H1 (cell line): ENCODE data around the gene ARID5B. TPM values are rescaled to one million over a fixed set of nuclear protein-coding genes. Genes with fewer than 3 reads are reported as not detected.

Experiments
- CTCF ChIA-PET: fragments of 300-600 bp; sonication (Branson Sonifier 250); formaldehyde crosslinking; loops from one replicate; lab custom pipeline; 2021; ENCODE audit not compliant: partially characterized antibody; lab: Charles Lee
- POLR2A ChIA-PET: fragments of 300-600 bp; sonication (Branson Sonifier 250); formaldehyde crosslinking; loops from one replicate; lab custom pipeline; 2021; ENCODE audit warnings: inconsistent platforms; ENCODE audit not compliant: partially characterized antibody; lab: Charles Lee
- DNase-seq, 2 experiments: peaks; one replicate each; pipeline versions ENCODE4 v3.0.0 to v3.0.0-alpha.2; 2010 to 2022; ENCODE audit warnings: low spot score in 2 of 2, low read depth in 1 of 2, mixed read lengths in 1 of 2
- FAIRE-seq: peaks from 2 replicates; lab custom pipeline; 2011; peaks lifted over from hg19 to GRCh38; lab: Jason Lieb, UNC
- H2AFZ ChIP-seq: 2 replicates; pipeline ENCODE4 v1.8.1; 2012; ENCODE audit warnings: low read length, inconsistent platforms
- H2AK5ac ChIP-seq: 2 replicates; pipeline ENCODE4 v1.6.1; 2013; ENCODE audit warnings: low read depth, low read length
- H2BK120ac ChIP-seq: replicated peaks from 2 replicates; pipeline ENCODE3; 2013; ENCODE audit warnings: low read depth, low read length, inconsistent platforms
- H2BK12ac ChIP-seq: 2 replicates; pipeline ENCODE4 v1.6.1; 2013; ENCODE audit warnings: low read depth, low read length
- H2BK15ac ChIP-seq: 2 replicates; pipeline ENCODE4 v1.6.1; 2013; ENCODE audit warnings: low read length
- H2BK20ac ChIP-seq: 2 replicates; pipeline ENCODE4 v1.6.1; 2013; ENCODE audit warnings: low read length
- H2BK5ac ChIP-seq: 2 replicates; pipeline ENCODE4 v1.6.1; 2013; ENCODE audit warnings: low read depth, low read length
- H3K14ac ChIP-seq: 2 replicates; pipeline ENCODE4 v1.6.1; 2013; ENCODE audit warnings: inconsistent platforms; ENCODE audit not compliant: insufficient read length
- H3K18ac ChIP-seq: 2 replicates; pipeline ENCODE4 v1.6.1; 2013; ENCODE audit warnings: low read length; ENCODE audit errors: extremely low read depth
- H3K23ac ChIP-seq: 2 replicates; pipeline ENCODE4 v1.6.1; 2013; ENCODE audit warnings: inconsistent platforms; ENCODE audit not compliant: insufficient read length
- H3K23me2 ChIP-seq: 2 replicates; pipeline ENCODE4 v1.6.1; 2013; ENCODE audit warnings: low read depth, low read length
- H3K27ac ChIP-seq: 2 replicates; pipeline ENCODE4 v1.6.1; 2011; ENCODE audit warnings: low read depth, low read length, inconsistent platforms
- H3K27me3 ChIP-seq, 4 experiments: replicated peaks in 1 of 4; 1 replicate in 1 of 4; 2 replicates in 3 of 4; pipeline versions ENCODE4 v1.6.1 to v1.8.1; 2011 to 2013; ENCODE audit warnings: low read length in 3 of 4, mild to moderate bottlenecking in 3 of 4, inconsistent platforms in 2 of 4, mixed read lengths in 2 of 4, moderate library complexity in 1 of 4; ENCODE audit not compliant: control insufficient read depth in 3 of 4, insufficient read depth in 3 of 4; ENCODE audit errors: extremely low read depth in 1 of 4
- H3K36me3 ChIP-seq, 4 experiments: 2 replicates each; pipeline versions ENCODE4 v1.6.1 to v1.8.1; 2011 to 2013; ENCODE audit warnings: mild to moderate bottlenecking in 4 of 4, low read length in 3 of 4, moderate library complexity in 2 of 4, control low read depth in 1 of 4, inconsistent platforms in 1 of 4; ENCODE audit not compliant: insufficient read depth in 4 of 4, control insufficient read depth in 2 of 4
- H3K4ac ChIP-seq: replicated peaks from 2 replicates; pipeline ENCODE3; 2013; ENCODE audit warnings: low read length, low read depth, mixed read lengths, inconsistent platforms; ENCODE audit not compliant: insufficient read length
- H3K4me1 ChIP-seq, 4 experiments: replicated peaks in 1 of 4; 1 replicate in 1 of 4; 2 replicates in 3 of 4; pipeline versions ENCODE4 v1.6.1 to v1.8.1; 2011 to 2013; ENCODE audit warnings: low read length in 3 of 4, inconsistent platforms in 2 of 4, mixed read lengths in 1 of 4; ENCODE audit not compliant: insufficient read depth in 4 of 4, control insufficient read depth in 3 of 4
- H3K4me2 ChIP-seq, 2 experiments: 2 replicates each; pipeline versions ENCODE4 v1.6.1 to v1.8.1; 2011 to 2013; ENCODE audit warnings: low read depth in 2 of 2, low read length in 2 of 2, control low read depth in 1 of 2, inconsistent platforms in 1 of 2, mild to moderate bottlenecking in 1 of 2; ENCODE audit not compliant: insufficient read depth in 1 of 2
- H3K4me3 ChIP-seq, 4 experiments: fragments of 200-600, 300-600 bp in 1 of 4; sonication (generic), shearing (Covaris generic), sonication (Bioruptor Twin) in 1 of 4; 2 replicates each; pipeline versions ENCODE4 v1.5.1 to v1.8.1; 2011 to 2016; ENCODE audit warnings: low read length in 4 of 4, low read depth in 3 of 4, control low read depth in 2 of 4, inconsistent platforms in 2 of 4, mild to moderate bottlenecking in 2 of 4, mixed read lengths in 1 of 4, moderate library complexity in 1 of 4; ENCODE audit not compliant: insufficient read depth in 2 of 4; ENCODE audit errors: extremely low read depth in 1 of 4
- H3K56ac ChIP-seq: replicated peaks from 2 replicates; pipeline ENCODE3; 2013; ENCODE audit warnings: low read depth, mild to moderate bottlenecking, mixed read lengths, low read length, inconsistent platforms; ENCODE audit not compliant: insufficient read length
- H3K79me1 ChIP-seq: 2 replicates; pipeline ENCODE4 v1.6.1; 2013; ENCODE audit warnings: low read depth, low read length, control low read depth
- H3K79me2 ChIP-seq, 2 experiments: 2 replicates each; pipeline versions ENCODE4 v1.6.1 to v1.8.1; 2012 to 2013; ENCODE audit warnings: low read length in 2 of 2, mild to moderate bottlenecking in 2 of 2, inconsistent platforms in 1 of 2; ENCODE audit not compliant: insufficient read depth in 2 of 2, control insufficient read depth in 1 of 2
- H3K9ac ChIP-seq, 4 experiments: replicated peaks in 1 of 4; 1 replicate in 1 of 4; 2 replicates in 3 of 4; pipeline versions ENCODE4 v1.6.1 to v1.8.1; 2011 to 2013; ENCODE audit warnings: low read depth in 3 of 4, low read length in 3 of 4, control low read depth in 2 of 4, mild to moderate bottlenecking in 2 of 4, moderate library complexity in 2 of 4, inconsistent platforms in 1 of 4; ENCODE audit errors: extremely low read depth in 1 of 4
- H3K9me3 ChIP-seq, 2 experiments: 2 replicates each; pipeline versions ENCODE4 v1.6.1 to v1.8.1; 2012 to 2013; ENCODE audit warnings: mild to moderate bottlenecking in 2 of 2, moderate library complexity in 2 of 2, control low read depth in 1 of 2, inconsistent platforms in 1 of 2, low read depth in 1 of 2, low read length in 1 of 2, mixed read lengths in 1 of 2; ENCODE audit not compliant: insufficient read depth in 2 of 2
- H4K20me1 ChIP-seq, 2 experiments: replicated peaks in 1 of 2; 2 replicates each; pipeline versions ENCODE3 to v1.8.1; 2011 to 2013; ENCODE audit warnings: inconsistent platforms in 2 of 2, low read length in 2 of 2, mild to moderate bottlenecking in 1 of 2; ENCODE audit not compliant: insufficient read depth in 2 of 2, control insufficient read depth in 1 of 2
- H4K5ac ChIP-seq: 2 replicates; pipeline ENCODE4 v1.6.1; 2013; ENCODE audit warnings: low read length, low read depth, mixed read lengths, inconsistent platforms; ENCODE audit not compliant: insufficient read length
- H4K8ac ChIP-seq: 2 replicates; pipeline ENCODE4 v1.8.0; 2013; ENCODE audit warnings: mild to moderate bottlenecking, moderate library complexity, low read length, inconsistent platforms; ENCODE audit not compliant: insufficient read depth; ENCODE audit errors: extremely low read depth
- H4K91ac ChIP-seq: replicated peaks from 2 replicates; pipeline ENCODE3; 2013; ENCODE audit warnings: low read length, mixed read lengths, inconsistent platforms; ENCODE audit not compliant: insufficient read length
- EGR1 ChIP-seq: IDR thresholded peaks from 2 replicates; pipeline ENCODE4 v1.6.1; 2011; ENCODE audit warnings: low read depth, low read length, borderline replicate concordance
- FOSL1 ChIP-seq: IDR thresholded peaks from 2 replicates; pipeline ENCODE4 v1.6.1; 2011; ENCODE audit warnings: mild to moderate bottlenecking, low read depth, low read length, moderate library complexity; ENCODE audit not compliant: insufficient read depth
- MAFK ChIP-seq: IDR thresholded peaks from 2 replicates; pipeline ENCODE4 v1.6.1; 2012; ENCODE audit warnings: low read depth, mild to moderate bottlenecking, improper control_type of control experiment, low read length
- RNF2 ChIP-seq: fragments of 200-900, 300-1000 bp; sonication (generic); IDR thresholded peaks from 2 replicates; pipeline ENCODE4 v1.7.1; 2016; ENCODE audit warnings: borderline replicate concordance, low read depth, mild to moderate bottlenecking, antibody characterized with exemption, low read length; ENCODE audit not compliant: poor library complexity, severe bottlenecking; ENCODE audit errors: missing control alignments
- SIX5 ChIP-seq: IDR thresholded peaks from 2 replicates; pipeline ENCODE4 v1.6.1; 2011; ENCODE audit warnings: mild to moderate bottlenecking, low read depth, low read length
- WGBS, 2 experiments: shearing (Covaris generic) in 1 of 2; methylation state at CpG; one replicate each; pipeline versions ENCODE4 v1.1.6 to v1.1.7; 2013 to 2015; ENCODE audit warnings: low lambda C conversion rate in 2 of 2, mixed read lengths in 2 of 2, inconsistent platforms in 1 of 2, low coverage in 1 of 2, missing lambda C conversion rate in 1 of 2; ENCODE audit not compliant: insufficient replicate concordance in 2 of 2, insufficient coverage in 1 of 2, insufficient read length in 1 of 2; ENCODE audit errors: extremely low coverage in 1 of 2, missing lambda C conversion rate in 1 of 2; 5-methylcytosine and 5-hydroxymethylcytosine counted together
- polyA plus RNA-seq, 7 experiments: library from polyadenylated mRNA; depleted of rRNA in 3 of 7; stranded (reverse) in 5 of 7; unstranded in 2 of 7; fragments of >200 nt in 5 of 7; fragments of 200-250 nt in 2 of 7; gene quantifications; 1 replicate in 5 of 7; 2 replicates in 1 of 7; 4 replicates in 1 of 7; pipeline versions ENCODE4 v1.2.1 to v1.2.3, GENCODE V29; 2011 to 2013; ENCODE audit warnings: missing spikeins in 2 of 7, mixed read lengths in 2 of 7
- total RNA-seq: library from RNA; stranded (reverse); fragmentation: NEBNext Ultra II Directional; extraction: Animal tissue kit (Norgen Biotek cat#: 25700); gene quantifications from 2 replicates; pipeline ENCODE4 v1.2.1, GENCODE V29; 2021

ARID5B gene
- total and polyA plus RNA-seq, 2 of the 8 experiments (the other 6 are each of a cell fraction or from before 2014, with no cell fraction given), result 0.21 to 1.1 TPM

DNA sequence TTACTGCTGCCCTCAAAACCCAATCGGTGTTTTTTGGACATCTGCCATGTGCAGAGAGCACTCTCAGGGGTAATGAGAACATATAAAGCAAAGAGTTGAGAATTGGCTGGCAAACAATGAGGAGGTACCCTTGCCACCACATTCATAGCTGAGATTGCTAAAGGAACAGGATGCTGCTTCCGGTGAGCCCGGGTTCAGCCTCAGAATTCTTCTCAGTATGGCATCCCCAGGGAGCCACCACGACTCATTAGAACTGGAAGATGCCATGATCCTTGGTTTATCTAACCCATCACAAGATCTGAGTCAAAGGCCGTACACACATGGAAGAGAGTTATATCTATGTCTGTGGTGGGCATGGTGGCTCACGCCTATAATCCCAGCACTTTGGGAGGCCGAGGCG lies 174.4 kb downstream of the ARID5B start:
- H3K27ac ChIP-seq, result no peak overlapping the region
- no peaks in the 10 kb centered on the region for H3K79me2 ChIP-seq
- no peak overlapping the region for H2AK5ac ChIP-seq
- H3K36me3 ChIP-seq, result no peaks in the 10 kb centered on the region
- no peak overlapping the region for H2BK12ac ChIP-seq
- H3K9ac ChIP-seq, result no peak overlapping the region
- H3K79me1 ChIP-seq, result no peaks in the 10 kb centered on the region
- no peak overlapping the region for H2BK120ac ChIP-seq
- no peak for FAIRE-seq
- no peak overlapping the region for H2BK5ac ChIP-seq
- H3K56ac ChIP-seq, result no peak overlapping the region
- no peak overlapping the region for H4K5ac ChIP-seq
- no peak overlapping the region for H3K23ac ChIP-seq
- no peak overlapping the region for H3K4me2 ChIP-seq
- H3K9me3 ChIP-seq, result no peaks in the 10 kb centered on the region
- no peak overlapping the region for H3K4me3 ChIP-seq
- H4K8ac ChIP-seq, result no peak overlapping the region
- ChIA-PET POLR2A (no interaction called here), CTCF (interaction anchor here (1.1 to 1.8 kb wide), 2 partner anchors 34 to 37 kb away, joined by 3 to 5 read pairs; no protein-coding TSS in a partner anchor)
- no peaks in the 10 kb centered on the region for H3K4me1 ChIP-seq
- H3K27me3 ChIP-seq, result no peaks in the 10 kb centered on the region
- WGBS, 2 experiments, result 93% methylated on average over 8 of the region's 8 CpGs; no CpG with 5 or more reads in 1 of the 2 experiments
- H2BK15ac ChIP-seq, result no peak overlapping the region
- no peaks in the 10 kb centered on the region for H3K23me2 ChIP-seq
- H3K4ac ChIP-seq, result no peak overlapping the region
- no peak overlapping the region for H3K18ac ChIP-seq
- H4K91ac ChIP-seq, result no peak overlapping the region
- H2AFZ ChIP-seq, result no peak overlapping the region
- no peak overlapping the region for H3K14ac ChIP-seq
- no peak for DNase-seq
- H2BK20ac ChIP-seq, result no peak overlapping the region
- H4K20me1 ChIP-seq, result no peaks in the 10 kb centered on the region
- TF ChIP-seq FOSL1 (no peak), MAFK (no peak), EGR1 (no peak), SIX5 (no peak), RNF2 (no peak)
